ACC112 (cell line): ENCODE measurements around the gene SHISA7.
"Not testable (repeated sequence)": the region's sequence is repeated elsewhere in the genome, so short reads cannot be mapped to it uniquely, and the experiment has no call there.

ENCODE experiments used
- H2AFZ ChIP-seq: fragments of 200-600 bp; sonication (generic); one replicate; pipeline ENCODE4 v1.6.0; 2017; ENCODE audit warnings: antibody characterized with exemption, low read length; ENCODE audit not compliant: unreplicated experiment
- H3K27ac ChIP-seq: fragments of 200-600 bp; sonication (generic); 2 replicates; pipeline ENCODE4 v1.5.1; 2014; ENCODE audit warnings: low read depth, mild to moderate bottlenecking, antibody characterized with exemption, low read length, moderate library complexity
- H3K27me3 ChIP-seq: fragments of 200-600 bp; sonication (generic); 2 replicates; pipeline ENCODE4 v1.6.1; 2014; ENCODE audit warnings: mild to moderate bottlenecking, antibody characterized with exemption, low read length, moderate library complexity, mixed read lengths; ENCODE audit not compliant: insufficient read depth
- H3K36me3 ChIP-seq: fragments of 200-600 bp; sonication (generic); 2 replicates; pipeline ENCODE4 v1.6.1; 2016; ENCODE audit warnings: mild to moderate bottlenecking, antibody characterized with exemption, low read length, moderate library complexity, mixed read lengths; ENCODE audit not compliant: insufficient read depth
- H3K4me1 ChIP-seq: fragments of 200-600 bp; sonication (generic); one replicate; pipeline ENCODE4 v1.6.1; 2016; ENCODE audit warnings: low read length, mixed read lengths; ENCODE audit not compliant: insufficient read depth, unreplicated experiment, control insufficient read depth
- H3K4me3 ChIP-seq: fragments of 200-600 bp; sonication (generic); 2 replicates; pipeline ENCODE4 v1.5.1; 2014; ENCODE audit warnings: mild to moderate bottlenecking, low read depth, low read length
- H3K79me2 ChIP-seq: fragments of 200-600 bp; sonication (generic); one replicate; pipeline ENCODE4 v1.6.0; 2016; ENCODE audit warnings: low read length; ENCODE audit not compliant: control insufficient read depth, unreplicated experiment, insufficient read depth

The SHISA7 gene

DNA sequence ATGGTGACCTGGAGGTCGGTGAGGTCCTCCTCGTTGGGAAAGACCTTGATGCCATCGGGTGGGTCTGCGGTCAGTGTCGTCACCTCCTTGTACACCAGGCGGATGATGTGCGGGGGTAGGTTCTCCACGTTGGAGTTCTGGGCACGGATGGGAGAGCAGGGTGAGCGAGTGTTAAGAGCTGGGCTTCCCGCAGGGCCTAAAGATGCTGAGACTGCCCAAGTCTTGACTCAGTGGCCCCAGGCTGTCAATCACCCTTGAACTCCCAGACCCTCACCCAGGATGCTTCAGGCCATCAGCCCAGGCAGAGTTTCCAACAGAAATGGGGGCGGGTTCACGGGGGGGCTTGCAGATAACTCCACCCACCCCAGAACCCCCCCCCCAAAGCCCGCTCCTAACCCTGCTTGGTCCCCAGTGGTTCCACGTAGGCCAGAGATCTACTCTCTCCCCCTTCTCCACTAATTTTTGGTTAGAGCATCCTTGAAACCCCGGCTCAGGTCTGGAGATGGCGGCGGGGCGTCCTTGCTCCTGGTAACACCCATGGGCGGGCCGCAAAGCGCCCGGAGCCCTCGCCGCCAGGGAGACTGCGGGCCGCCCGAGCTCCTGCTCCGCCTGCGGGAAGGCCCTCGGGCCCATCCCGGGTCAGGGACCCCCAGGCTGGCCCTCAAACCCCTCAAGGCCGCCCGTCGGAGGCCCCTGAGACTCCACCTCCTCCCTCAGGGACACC is 36.1 kb downstream of the SHISA7 start:
- Histone ChIP-seq H2AFZ (no peak overlapping the region), H3K36me3 (peaks cover 8% of the 10 kb centered on the region; the same call in 1 of the 2 replicates), H3K4me1 (peaks cover 17% of the 10 kb centered on the region), H3K27ac (peak overlapping the region; percentile 98), H3K4me3 (peak overlapping the region; percentile 84), H3K79me2 (peaks cover 46% of the 10 kb centered on the region), H3K27me3 (no peaks in the 10 kb centered on the region)

DNA sequence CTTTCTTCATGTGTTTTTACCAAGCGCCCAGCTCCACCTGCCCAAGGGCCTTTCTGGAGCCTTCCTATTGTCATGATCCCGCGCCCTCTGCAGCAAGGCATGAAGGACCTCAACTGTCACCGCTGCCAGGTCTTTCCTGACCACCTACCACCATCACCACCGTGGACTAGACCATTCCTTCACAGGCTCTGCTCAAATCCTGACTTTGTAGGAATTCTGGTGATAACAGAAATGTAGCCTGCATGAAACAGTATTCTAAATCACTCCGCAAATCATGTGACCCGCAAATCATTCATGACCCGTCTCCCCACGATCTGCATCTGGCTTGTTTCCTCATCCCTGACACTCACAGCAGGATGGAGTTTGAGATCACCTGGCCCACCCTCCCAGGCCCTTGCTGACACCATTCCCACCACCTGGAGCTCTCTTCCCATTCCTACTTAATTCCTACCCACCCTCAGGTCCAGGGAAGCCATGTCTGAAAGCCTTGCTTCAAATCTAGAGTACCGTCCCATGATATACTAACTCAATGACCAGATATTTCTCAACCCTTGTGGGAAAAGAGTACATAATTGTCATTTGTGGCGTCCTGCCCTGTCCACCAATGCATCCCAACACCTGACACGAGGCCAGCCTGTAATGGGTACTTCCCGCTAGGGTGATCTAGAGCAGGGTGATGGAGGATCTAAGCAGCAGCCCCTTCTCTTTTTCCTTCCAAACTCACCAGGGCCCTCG is 36.8 kb downstream of the SHISA7 start:
- H3K4me1 ChIP-seq: peaks cover 17% of the 10 kb centered on the region
- peak overlapping the region; percentile 7; the same call in 1 of the 2 replicates for H3K27ac ChIP-seq

DNA sequence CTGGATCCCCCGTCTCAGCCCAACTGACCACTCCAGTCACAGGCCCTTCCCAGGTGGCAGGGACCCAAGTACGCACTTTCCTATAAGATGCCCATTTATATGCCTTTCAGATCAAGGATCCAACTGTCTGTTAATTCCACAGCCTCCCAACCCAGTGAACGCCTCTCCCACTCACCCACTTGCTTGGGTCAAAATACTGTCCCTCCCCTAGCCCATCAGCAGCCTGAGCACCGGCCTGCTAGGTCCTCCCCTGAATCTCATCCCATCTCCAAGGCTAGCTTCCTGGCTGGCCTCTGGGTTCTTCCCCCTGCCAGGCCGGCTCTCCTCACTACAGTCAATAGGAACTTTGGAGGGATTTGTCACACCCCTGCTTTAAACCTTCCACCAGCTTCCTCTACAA is 37.5 kb downstream of the SHISA7 start:
- no peak overlapping the region for H3K27ac ChIP-seq
- H3K4me3 ChIP-seq: peak overlapping the region; percentile 84
- H3K4me1 ChIP-seq: peaks cover 17% of the 10 kb centered on the region
- H2AFZ ChIP-seq: no peak overlapping the region
- H3K79me2 ChIP-seq: peaks cover 46% of the 10 kb centered on the region
- peaks cover 8% of the 10 kb centered on the region; the same call in 1 of the 2 replicates for H3K36me3 ChIP-seq
- H3K27me3 ChIP-seq: no peaks in the 10 kb centered on the region

More for the DNA sequence above, 36.8 kb downstream of the SHISA7 start:
- Histone ChIP-seq H3K79me2 (peaks cover 46% of the 10 kb centered on the region), H3K27me3 (no peaks in the 10 kb centered on the region), H2AFZ (no peak overlapping the region), H3K36me3 (peaks cover 8% of the 10 kb centered on the region; the same call in 1 of the 2 replicates), H3K4me3 (peak overlapping the region; percentile 84)

DNA sequence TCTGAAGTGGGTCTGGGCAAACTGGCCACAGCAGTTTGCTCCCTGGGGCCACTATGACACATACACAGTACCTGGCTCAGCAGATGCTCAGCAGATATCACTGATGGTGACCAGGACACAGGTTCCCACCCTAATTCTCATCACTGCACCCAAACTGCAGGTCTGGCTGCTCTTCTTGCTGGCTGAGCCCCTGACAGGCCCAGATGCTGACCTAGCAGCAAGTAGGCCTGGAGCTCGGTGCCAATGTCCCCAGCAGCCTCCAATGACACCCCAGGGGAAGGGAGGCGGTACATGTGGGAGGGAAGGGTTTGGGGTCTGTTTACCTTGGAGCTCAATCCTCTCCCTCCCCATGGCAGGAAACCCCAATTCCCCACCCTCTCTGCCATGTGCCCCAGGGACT is 40.6 kb downstream of the SHISA7 start:
- Histone ChIP-seq H3K79me2 (peaks cover 43% of the 10 kb centered on the region), H3K4me3 (no peak overlapping the region), H3K27ac (no peak overlapping the region), H3K4me1 (peaks cover 12% of the 10 kb centered on the region), H3K27me3 (no peaks in the 10 kb centered on the region), H3K36me3 (peaks cover 8% of the 10 kb centered on the region; the same call in 1 of the 2 replicates), H2AFZ (no peak overlapping the region)

DNA sequence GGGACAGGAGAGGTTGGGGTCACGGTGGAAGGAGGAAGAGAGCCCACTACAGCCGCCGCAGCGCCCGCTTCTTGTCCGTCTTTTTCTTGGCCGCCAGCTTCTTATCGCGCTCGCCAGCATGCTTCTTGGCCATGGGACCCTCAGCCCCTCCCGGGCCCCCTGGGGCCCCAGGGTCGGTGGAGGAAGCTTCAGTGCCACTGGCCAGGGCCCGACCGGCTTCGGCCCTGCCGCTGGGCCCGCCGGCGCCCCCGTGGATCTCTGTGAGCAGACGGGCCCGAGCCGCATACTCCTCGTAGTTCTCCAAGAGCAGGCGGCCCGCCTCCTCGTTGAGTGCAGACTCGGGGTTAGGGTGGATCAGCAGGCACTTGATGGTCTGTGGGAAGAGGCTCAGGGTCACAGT is 41.7 kb downstream of the SHISA7 start:
- Histone ChIP-seq H3K4me1 (peaks cover 11% of the 10 kb centered on the region), H3K79me2 (peaks cover 32% of the 10 kb centered on the region)
- H3K36me3 ChIP-seq, H2AFZ ChIP-seq, H3K4me3 ChIP-seq, H3K27me3 ChIP-seq, H3K27ac ChIP-seq: not testable (repeated sequence)

DNA sequence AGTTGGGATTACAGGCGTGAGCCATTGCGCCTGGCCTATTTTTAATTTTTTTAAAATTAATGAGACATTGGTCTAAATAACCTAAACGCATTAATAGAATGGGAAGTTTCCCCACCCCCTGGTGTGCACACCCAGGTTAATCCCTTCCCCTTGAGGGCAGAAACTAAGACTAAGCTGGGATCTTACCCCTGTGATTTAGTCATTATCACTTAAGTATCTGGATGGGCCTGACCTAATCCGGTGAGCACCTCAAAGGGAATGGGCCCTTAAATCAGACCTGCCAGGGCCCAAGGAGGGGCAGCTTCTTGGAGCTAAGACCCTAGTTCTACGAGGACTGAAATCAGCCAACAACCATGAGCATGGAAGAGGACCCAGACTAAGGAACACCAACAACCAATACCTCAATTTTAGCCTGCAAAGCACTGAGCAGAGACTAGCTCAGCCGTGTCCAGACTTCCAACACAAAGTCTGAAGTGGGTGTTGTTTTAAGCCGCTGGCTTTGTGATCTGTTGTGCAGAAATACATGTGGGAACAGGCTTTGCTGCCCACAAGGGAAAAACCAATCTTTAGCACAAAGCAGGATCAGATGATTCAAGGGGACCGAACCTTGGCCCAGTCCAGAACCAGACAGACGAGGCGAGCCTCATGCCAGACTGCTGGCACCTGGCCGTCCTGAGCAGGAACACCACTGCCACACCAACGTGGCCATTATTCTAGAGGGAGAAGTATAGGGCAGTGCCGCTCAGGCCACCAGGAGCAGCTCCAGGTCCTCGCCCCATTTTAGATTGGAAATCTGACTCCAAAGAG is 42.6 kb downstream of the SHISA7 start:
- H3K79me2 ChIP-seq: peaks cover 23% of the 10 kb centered on the region
- no peaks in the 10 kb centered on the region for H3K27me3 ChIP-seq
- H3K4me1 ChIP-seq: peaks cover 2% of the 10 kb centered on the region
- peaks cover 2% of the 10 kb centered on the region; the same call in 1 of the 2 replicates for H3K36me3 ChIP-seq
- no peak overlapping the region for H3K27ac ChIP-seq
- no peak overlapping the region for H2AFZ ChIP-seq
- no peak overlapping the region for H3K4me3 ChIP-seq

DNA sequence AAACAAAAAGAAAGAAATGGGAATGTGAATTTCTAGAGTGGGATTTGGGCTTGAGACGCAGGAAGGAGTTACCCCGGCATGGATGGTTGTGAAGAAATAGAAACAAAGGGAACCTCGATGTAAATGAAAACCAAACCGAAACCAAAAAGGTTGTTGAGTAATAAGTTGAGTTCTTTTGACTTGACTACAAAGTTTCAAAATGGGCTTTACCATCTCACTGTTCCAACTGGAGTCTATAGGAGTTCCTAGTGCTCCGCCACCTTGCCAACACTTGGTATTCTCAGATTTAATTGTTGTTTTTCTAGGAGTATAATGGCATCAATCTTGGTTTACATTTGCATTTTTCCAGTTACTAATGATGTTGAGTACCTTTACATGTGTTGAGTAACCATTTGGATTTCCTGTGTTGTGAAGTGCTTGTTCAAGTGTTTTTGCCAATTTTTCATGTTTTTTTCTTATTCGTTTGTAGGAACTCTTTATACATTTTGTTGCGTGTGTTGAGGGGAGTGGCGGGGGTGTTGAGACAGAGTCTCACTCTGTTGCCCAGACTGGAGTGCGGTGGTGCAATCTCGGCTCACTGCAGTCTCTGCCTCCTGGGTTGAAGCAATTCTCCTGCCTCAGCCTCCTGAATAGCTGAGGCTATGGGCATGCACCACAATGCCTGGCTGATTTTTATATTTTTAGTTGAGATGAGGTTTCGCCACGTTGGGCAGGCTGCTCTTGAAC is 44.7 kb downstream of the SHISA7 start:
- H2AFZ ChIP-seq: no peak overlapping the region
- peaks cover 2% of the 10 kb centered on the region; the same call in 1 of the 2 replicates for H3K36me3 ChIP-seq
- peaks cover 10% of the 10 kb centered on the region for H3K79me2 ChIP-seq
- H3K4me3 ChIP-seq: no peak overlapping the region
- H3K27ac ChIP-seq: no peak overlapping the region
- H3K27me3 ChIP-seq: no peaks in the 10 kb centered on the region
- no peaks in the 10 kb centered on the region for H3K4me1 ChIP-seq

DNA sequence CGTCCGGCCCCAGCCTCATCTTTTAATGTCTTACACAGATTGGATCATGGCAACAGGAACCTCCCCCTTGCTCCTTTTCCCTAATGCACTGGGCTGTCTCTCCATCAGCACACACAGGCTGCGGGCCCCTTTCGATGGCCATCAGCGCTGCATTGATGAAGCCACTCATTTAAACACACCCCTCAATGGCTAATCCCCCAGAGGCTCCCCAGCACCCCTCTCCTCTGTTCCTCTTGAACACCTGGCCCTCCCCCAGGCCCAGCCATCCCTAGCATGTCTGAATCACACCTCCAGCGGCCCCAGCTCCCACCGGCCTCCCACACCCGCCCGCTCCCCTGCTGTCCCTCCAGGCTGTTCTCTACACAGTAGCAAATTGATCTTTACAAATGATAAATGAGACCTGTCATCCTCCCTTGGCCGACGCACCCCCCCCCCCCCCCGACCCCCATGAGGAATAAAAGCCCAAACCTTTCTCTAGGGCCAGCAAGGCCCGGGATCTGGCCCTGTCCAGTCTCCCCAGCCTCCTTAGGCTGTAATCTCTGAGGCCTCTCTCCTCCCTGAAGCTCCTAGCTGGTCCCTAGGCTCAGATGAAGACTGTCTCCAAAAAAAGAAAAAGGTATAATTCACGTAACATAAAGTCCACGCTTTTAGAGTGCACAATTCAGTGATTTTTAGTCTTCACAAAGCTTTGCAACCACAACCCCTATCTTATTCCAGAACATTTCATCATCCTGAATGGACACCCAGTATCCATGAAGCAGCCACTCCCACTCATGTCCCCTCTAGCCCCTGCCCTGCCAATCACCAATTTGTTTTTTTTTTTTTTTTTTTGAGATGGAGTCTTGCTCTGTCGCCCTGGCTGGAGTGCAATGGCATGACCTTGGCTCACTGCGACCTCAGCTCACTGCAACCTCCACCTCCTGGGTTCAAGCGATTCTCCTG is 50.0 kb downstream of the SHISA7 start:
- Histone ChIP-seq H3K4me1 (peaks cover 4% of the 10 kb centered on the region), H3K4me3 (no peak overlapping the region)

More for the DNA sequence above, 50.0 kb downstream of the SHISA7 start:
- peaks cover 18% of the 10 kb centered on the region; the same call in 1 of the 2 replicates for H3K36me3 ChIP-seq
- no peak overlapping the region for H3K27ac ChIP-seq
- peaks cover 22% of the 10 kb centered on the region for H3K79me2 ChIP-seq
- no peaks in the 10 kb centered on the region for H3K27me3 ChIP-seq
- H2AFZ ChIP-seq: no peak overlapping the region
